GM12878 (cell line): Measurements from ENCODE around the gene FRMPD2. TPM values are rescaled to one million over a fixed set of nuclear protein-coding genes. Genes with fewer than 3 reads are reported as not detected.

Experiments
- ATAC-seq: fragments of 200-7000 bp; cut with Tn5 transposase; 3 replicates; pipeline ENCODE4 v1.9.1; 2020; ENCODE audit warnings: mild to moderate bottlenecking, moderate library complexity
- BruUV-seq: library from RNA; stranded (reverse); fragments of 400-500 nt; replicated peaks from 2 replicates; lab custom pipeline; 2021; lab: Mats Ljungman, UMichigan
- CTCF ChIA-PET: fragments of 300-600 bp; sonication (Branson Sonifier 250); formaldehyde crosslinking; extraction: SDS; loops from one replicate; lab custom pipeline; 2021; ENCODE audit warnings: inconsistent platforms; lab: Yijun Ruan, JAX
- POLR2A ChIA-PET: fragments of 350-600 bp; formaldehyde crosslinking; extraction: SDS; loops from one replicate; lab custom pipeline; 2021; ENCODE audit warnings: inconsistent platforms; lab: Charles Lee
- RAD21 ChIA-PET: fragments of 300-600 bp; sonication (Branson Sonifier 250); formaldehyde crosslinking; loops from one replicate; lab custom pipeline; 2023; ENCODE audit warnings: antibody characterized with exemption; ENCODE audit not compliant: unreplicated experiment; lab: Charles Lee
- SMC1A ChIA-PET: fragments of 300-600 bp; sonication (Branson Sonifier 250); formaldehyde crosslinking; loops from one replicate; lab custom pipeline; 2023; ENCODE audit not compliant: unreplicated experiment, uncharacterized antibody; lab: Charles Lee
- DNase-seq: peaks from one replicate; pipeline ENCODE4 v3.0.0-alpha.2; 2011; ENCODE audit warnings: low read depth, low spot score
- FAIRE-seq: peaks from 3 replicates; lab custom pipeline; 2011; peaks lifted over from hg19 to GRCh38; lab: Jason Lieb, UNC
- H2AFZ ChIP-seq: 2 replicates; pipeline ENCODE4 v1.6.0; 2011; ENCODE audit warnings: low read depth, low read length, control low read depth; ENCODE audit not compliant: control insufficient read depth
- H3K27ac ChIP-seq: 2 replicates; pipeline ENCODE4 v1.5.1; 2011; ENCODE audit warnings: control low read depth; ENCODE audit not compliant: control insufficient read depth, insufficient read depth
- H3K27me3 ChIP-seq, 2 experiments: replicated peaks in 1 of 2; 2 replicates each; pipeline versions ENCODE4 v1.6.0 to v1.6.1; 2011; ENCODE audit warnings: low read length in 1 of 2; ENCODE audit not compliant: control insufficient read depth in 2 of 2, insufficient read depth in 2 of 2
- H3K36me3 ChIP-seq, 2 experiments: 2 replicates each; pipeline ENCODE4 v1.5.1; 2011; ENCODE audit warnings: low read length in 1 of 2; ENCODE audit not compliant: control insufficient read depth in 2 of 2, insufficient read depth in 2 of 2
- H3K4me1 ChIP-seq: 2 replicates; pipeline ENCODE4 v1.6.1; 2011; ENCODE audit warnings: mild to moderate bottlenecking, low read length, moderate library complexity, mixed read lengths; ENCODE audit not compliant: control insufficient read depth, insufficient read depth
- H3K4me2 ChIP-seq: 2 replicates; pipeline ENCODE4 v1.6.0; 2011; ENCODE audit warnings: control low read depth; ENCODE audit not compliant: control insufficient read depth, insufficient read depth
- H3K4me3 ChIP-seq: fragments of 200-600 bp; sonication (generic); 2 replicates; pipeline ENCODE4 v1.5.1; 2016
- H3K79me2 ChIP-seq: 2 replicates; pipeline ENCODE4 v1.6.0; 2011; ENCODE audit warnings: low read length; ENCODE audit not compliant: control insufficient read depth, insufficient read depth
- H3K9ac ChIP-seq: 2 replicates; pipeline ENCODE4 v1.8.0; 2011; ENCODE audit warnings: low read length, control low read depth, mixed read lengths; ENCODE audit not compliant: control insufficient read depth, insufficient read depth
- H3K9me3 ChIP-seq: replicated peaks from 3 replicates; pipeline ENCODE4 v1.5.1; 2011; ENCODE audit warnings: mild to moderate bottlenecking, low read length; ENCODE audit not compliant: control insufficient read depth, insufficient read depth
- H4K20me1 ChIP-seq: 2 replicates; pipeline ENCODE4 v1.6.0; 2011; ENCODE audit not compliant: control insufficient read depth, insufficient read depth
- CBFB ChIP-seq: IDR thresholded peaks from 2 replicates; pipeline ENCODE4 v1.6.1; 2016; ENCODE audit warnings: antibody characterized with exemption, low read depth
- CBX3 ChIP-seq: fragments of 200-600 bp; sonication (generic); IDR thresholded peaks from 2 replicates; pipeline ENCODE4 v1.6.1; 2016; ENCODE audit warnings: low read depth, borderline replicate concordance
- CBX5 ChIP-seq: sonication (generic); IDR thresholded peaks from 2 replicates; pipeline ENCODE4 v1.6.1; 2016; ENCODE audit warnings: low read depth, moderate library complexity, mild to moderate bottlenecking, inconsistent platforms
- FOXM1 ChIP-seq: IDR thresholded peaks from 2 replicates; pipeline ENCODE4 v1.6.1; 2012; ENCODE audit warnings: low read depth, mild to moderate bottlenecking, inconsistent platforms, low read length, moderate library complexity
- MYB ChIP-seq: fragments of 150-350 bp; IDR thresholded peaks from 2 replicates; pipeline ENCODE4 v1.6.1; 2014; ENCODE audit warnings: mild to moderate bottlenecking, low read depth, low read length, borderline replicate concordance
- NRF1 ChIP-seq: conservative IDR thresholded peaks from 2 replicates; pipeline ENCODE4 v1.6.1; 2011; ENCODE audit warnings: mild to moderate bottlenecking, low read depth, low read length, improper control_type of control experiment
- RAD51 ChIP-seq: fragments of 450-650 bp; IDR thresholded peaks from 2 replicates; pipeline ENCODE4 v1.6.1; 2016; ENCODE audit warnings: moderate library complexity, mild to moderate bottlenecking, inconsistent platforms
- RELA ChIP-seq: fragments of 450-650 bp; IDR thresholded peaks from 2 replicates; pipeline ENCODE4 v1.8.0; 2014; ENCODE audit warnings: borderline replicate concordance; ENCODE audit not compliant: partially characterized antibody
- RUNX3 ChIP-seq: IDR thresholded peaks from 2 replicates; pipeline ENCODE4 v1.6.1; 2012; ENCODE audit warnings: low read length, inconsistent platforms
- SMARCA5 ChIP-seq: fragments of 450-650 bp; IDR thresholded peaks from 2 replicates; pipeline ENCODE4 v1.6.1; 2017; ENCODE audit warnings: mild to moderate bottlenecking
- STAT3 ChIP-seq: IDR thresholded peaks from 2 replicates; pipeline ENCODE4 v1.6.1; 2011; ENCODE audit warnings: low read depth, low read length, improper control_type of control experiment
- ZNF217 ChIP-seq: fragments of 450-650 bp; IDR thresholded peaks from 2 replicates; pipeline ENCODE4 v1.6.1; 2017; ENCODE audit warnings: antibody characterized with exemption, mild to moderate bottlenecking
- WGBS: methylation state at CpG from one replicate; pipeline ENCODE4 v1.1.6; 2016; ENCODE audit warnings: low lambda C conversion rate; ENCODE audit not compliant: insufficient replicate concordance, insufficient coverage; ENCODE audit errors: missing lambda C conversion rate; 5-methylcytosine and 5-hydroxymethylcytosine counted together
- in situ Hi-C: fragments of 300-500 bp; cut with MboI; formaldehyde crosslinking; loops from 9 replicates; pipeline ENCODE4 v1.14.3; 2018; ENCODE audit warnings: mixed read lengths
- intact Hi-C: fragments of 100-400 bp; cut with micrococcal nuclease; formaldehyde crosslinking; loops from one replicate; pipeline ENCODE4 v1.14.2; 2022; ENCODE audit not compliant: unreplicated experiment
- polyA plus RNA-seq, 11 experiments: library from polyadenylated mRNA; depleted of rRNA in 4 of 11; unstranded in 6 of 11; stranded (reverse) in 5 of 11; fragments of >200 nt; fragmentation: Nextera tagmentation in 4 of 11; fragmentation: Illumina TruSeq in 1 of 11; extraction: Ambion mirVana in 4 of 11; extraction: Trizol in 1 of 11; gene quantifications; 1 replicate in 1 of 11; 2 replicates in 10 of 11; pipeline versions ENCODE4 v1.2.1 to v1.2.3, GENCODE V29; 2011 to 2016; ENCODE audit warnings: inconsistent platforms in 2 of 11, missing spikeins in 2 of 11, low read depth in 1 of 11
- total RNA-seq, 4 experiments: library from RNA; depleted of rRNA in 3 of 4; stranded (reverse); fragments of >200 nt in 3 of 4; fragmentation: Illumina TruSeq in 1 of 4; extraction: Trizol in 1 of 4; gene quantifications; 2 replicates each; pipeline versions ENCODE4 v1.2.1 to v1.2.3, GENCODE V29; 2013 to 2021
- TF ChIP-seq, protein P1 (sequence below): IDR thresholded peaks from 2 replicates; pipeline ENCODE4 v1.6.1; 2012; ENCODE audit warnings: low read depth, low read length, improper control_type of control experiment
- TF ChIP-seq, protein P2 (sequence below): fragments of 150-350 bp; IDR thresholded peaks from 2 replicates; pipeline ENCODE4 v1.6.1; 2016; ENCODE audit warnings: low read depth, low read length
- TF ChIP-seq, protein P3 (sequence below): fragments of 450-650 bp; IDR thresholded peaks from 2 replicates; pipeline ENCODE4 v1.6.1; 2017; ENCODE audit warnings: mild to moderate bottlenecking, low read depth, inconsistent platforms; ENCODE audit not compliant: poor library complexity, severe bottlenecking
- TF ChIP-seq, protein P4 (sequence below): fragments of 450-650 bp; IDR thresholded peaks from 2 replicates; pipeline ENCODE4 v1.6.1; 2018; ENCODE audit warnings: borderline replicate concordance, mild to moderate bottlenecking; ENCODE audit not compliant: partially characterized antibody

The FRMPD2 gene
- total and polyA plus RNA-seq, 10 of the 15 experiments (the other 5 are each of a cell fraction or from before 2014, with no cell fraction given) = 0.38 to 5.7 (median 1.4) TPM

DNA sequence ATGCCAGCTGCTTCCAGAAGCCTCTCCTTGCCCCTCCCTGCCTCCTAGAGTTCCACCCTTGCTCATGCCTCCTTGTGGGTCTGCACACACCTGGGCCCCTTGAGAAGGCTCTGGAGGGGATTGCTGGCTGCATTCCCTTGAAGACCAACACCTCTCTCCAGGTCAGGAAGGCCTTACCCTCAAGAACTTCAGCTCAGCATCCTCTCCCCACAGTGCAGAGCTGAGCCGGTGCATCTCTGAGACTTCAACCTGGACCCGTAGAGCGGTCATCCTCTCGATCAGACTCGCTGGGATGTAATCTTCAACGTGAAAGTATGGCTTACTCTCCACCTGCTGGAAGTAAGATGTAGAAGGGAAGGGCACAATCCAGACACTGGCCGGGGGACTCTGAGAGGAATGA lies 62.7 kb downstream of the FRMPD2 start:
- intact Hi-C loops (no loop called here), in situ Hi-C loops (loop anchor here (10.0 kb wide), 1 partner anchor 303 kb away; no protein-coding TSS in a partner anchor)
- BruUV-seq = no TSS peak
- ChIA-PET SMC1A (interaction anchor here (0.6 kb wide), 1 partner anchor 413 kb away, joined by 3 read pairs; no protein-coding TSS in a partner anchor), CTCF (interaction anchor here (0.9 to 1.1 kb wide), 2 partner anchors 67 to 78 kb away, joined by 3 to 4 read pairs; no protein-coding TSS in a partner anchor), RAD21 (no interaction called here), POLR2A (interaction anchor here (1.1 kb wide), 1 partner anchor 23 kb away, joined by 3 read pairs; no protein-coding TSS in a partner anchor)
- no peak for DNase-seq
- no peak overlapping the region for H2AFZ ChIP-seq
- H3K4me1 ChIP-seq = no peaks in the 10 kb centered on the region
- no peak overlapping the region for H3K4me2 ChIP-seq
- no peaks in the 10 kb centered on the region for H3K27me3 ChIP-seq
- peaks cover 3% of the 10 kb centered on the region; the same call in 1 of the 3 replicates for H3K9me3 ChIP-seq
- H3K27ac ChIP-seq = no peak overlapping the region
- no peaks in the 10 kb centered on the region for H4K20me1 ChIP-seq
- H3K79me2 ChIP-seq = no peaks in the 10 kb centered on the region
- no peak overlapping the region for H3K4me3 ChIP-seq
- no peaks in the 10 kb centered on the region for H3K36me3 ChIP-seq
- H3K9ac ChIP-seq = no peak overlapping the region
- 80% methylated on average over 7 of the region's 7 CpGs for WGBS
- FAIRE-seq = no peak
- no peak for ATAC-seq
- TF ChIP-seq, protein P1, sequence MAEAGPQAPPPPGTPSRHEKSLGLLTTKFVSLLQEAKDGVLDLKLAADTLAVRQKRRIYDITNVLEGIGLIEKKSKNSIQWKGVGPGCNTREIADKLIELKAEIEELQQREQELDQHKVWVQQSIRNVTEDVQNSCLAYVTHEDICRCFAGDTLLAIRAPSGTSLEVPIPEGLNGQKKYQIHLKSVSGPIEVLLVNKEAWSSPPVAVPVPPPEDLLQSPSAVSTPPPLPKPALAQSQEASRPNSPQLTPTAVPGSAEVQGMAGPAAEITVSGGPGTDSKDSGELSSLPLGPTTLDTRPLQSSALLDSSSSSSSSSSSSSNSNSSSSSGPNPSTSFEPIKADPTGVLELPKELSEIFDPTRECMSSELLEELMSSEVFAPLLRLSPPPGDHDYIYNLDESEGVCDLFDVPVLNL = no peak
- TF ChIP-seq STAT3 (no peak), CBFB (no peak), CBX3 (no peak), RAD51 (no peak), SMARCA5 (no peak), MYB (no peak), ZNF217 (no peak), NRF1 (no peak), RUNX3 (no peak), RELA (no peak), CBX5 (no peak), FOXM1 (no peak)
- TF ChIP-seq, protein P2, sequence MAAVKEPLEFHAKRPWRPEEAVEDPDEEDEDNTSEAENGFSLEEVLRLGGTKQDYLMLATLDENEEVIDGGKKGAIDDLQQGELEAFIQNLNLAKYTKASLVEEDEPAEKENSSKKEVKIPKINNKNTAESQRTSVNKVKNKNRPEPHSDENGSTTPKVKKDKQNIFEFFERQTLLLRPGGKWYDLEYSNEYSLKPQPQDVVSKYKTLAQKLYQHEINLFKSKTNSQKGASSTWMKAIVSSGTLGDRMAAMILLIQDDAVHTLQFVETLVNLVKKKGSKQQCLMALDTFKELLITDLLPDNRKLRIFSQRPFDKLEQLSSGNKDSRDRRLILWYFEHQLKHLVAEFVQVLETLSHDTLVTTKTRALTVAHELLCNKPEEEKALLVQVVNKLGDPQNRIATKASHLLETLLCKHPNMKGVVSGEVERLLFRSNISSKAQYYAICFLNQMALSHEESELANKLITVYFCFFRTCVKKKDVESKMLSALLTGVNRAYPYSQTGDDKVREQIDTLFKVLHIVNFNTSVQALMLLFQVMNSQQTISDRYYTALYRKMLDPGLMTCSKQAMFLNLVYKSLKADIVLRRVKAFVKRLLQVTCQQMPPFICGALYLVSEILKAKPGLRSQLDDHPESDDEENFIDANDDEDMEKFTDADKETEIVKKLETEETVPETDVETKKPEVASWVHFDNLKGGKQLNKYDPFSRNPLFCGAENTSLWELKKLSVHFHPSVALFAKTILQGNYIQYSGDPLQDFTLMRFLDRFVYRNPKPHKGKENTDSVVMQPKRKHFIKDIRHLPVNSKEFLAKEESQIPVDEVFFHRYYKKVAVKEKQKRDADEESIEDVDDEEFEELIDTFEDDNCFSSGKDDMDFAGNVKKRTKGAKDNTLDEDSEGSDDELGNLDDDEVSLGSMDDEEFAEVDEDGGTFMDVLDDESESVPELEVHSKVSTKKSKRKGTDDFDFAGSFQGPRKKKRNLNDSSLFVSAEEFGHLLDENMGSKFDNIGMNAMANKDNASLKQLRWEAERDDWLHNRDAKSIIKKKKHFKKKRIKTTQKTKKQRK = no peak
- TF ChIP-seq, protein P3, sequence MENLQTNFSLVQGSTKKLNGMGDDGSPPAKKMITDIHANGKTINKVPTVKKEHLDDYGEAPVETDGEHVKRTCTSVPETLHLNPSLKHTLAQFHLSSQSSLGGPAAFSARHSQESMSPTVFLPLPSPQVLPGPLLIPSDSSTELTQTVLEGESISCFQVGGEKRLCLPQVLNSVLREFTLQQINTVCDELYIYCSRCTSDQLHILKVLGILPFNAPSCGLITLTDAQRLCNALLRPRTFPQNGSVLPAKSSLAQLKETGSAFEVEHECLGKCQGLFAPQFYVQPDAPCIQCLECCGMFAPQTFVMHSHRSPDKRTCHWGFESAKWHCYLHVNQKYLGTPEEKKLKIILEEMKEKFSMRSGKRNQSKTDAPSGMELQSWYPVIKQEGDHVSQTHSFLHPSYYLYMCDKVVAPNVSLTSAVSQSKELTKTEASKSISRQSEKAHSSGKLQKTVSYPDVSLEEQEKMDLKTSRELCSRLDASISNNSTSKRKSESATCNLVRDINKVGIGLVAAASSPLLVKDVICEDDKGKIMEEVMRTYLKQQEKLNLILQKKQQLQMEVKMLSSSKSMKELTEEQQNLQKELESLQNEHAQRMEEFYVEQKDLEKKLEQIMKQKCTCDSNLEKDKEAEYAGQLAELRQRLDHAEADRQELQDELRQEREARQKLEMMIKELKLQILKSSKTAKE = no peak
- TF ChIP-seq, protein P4, sequence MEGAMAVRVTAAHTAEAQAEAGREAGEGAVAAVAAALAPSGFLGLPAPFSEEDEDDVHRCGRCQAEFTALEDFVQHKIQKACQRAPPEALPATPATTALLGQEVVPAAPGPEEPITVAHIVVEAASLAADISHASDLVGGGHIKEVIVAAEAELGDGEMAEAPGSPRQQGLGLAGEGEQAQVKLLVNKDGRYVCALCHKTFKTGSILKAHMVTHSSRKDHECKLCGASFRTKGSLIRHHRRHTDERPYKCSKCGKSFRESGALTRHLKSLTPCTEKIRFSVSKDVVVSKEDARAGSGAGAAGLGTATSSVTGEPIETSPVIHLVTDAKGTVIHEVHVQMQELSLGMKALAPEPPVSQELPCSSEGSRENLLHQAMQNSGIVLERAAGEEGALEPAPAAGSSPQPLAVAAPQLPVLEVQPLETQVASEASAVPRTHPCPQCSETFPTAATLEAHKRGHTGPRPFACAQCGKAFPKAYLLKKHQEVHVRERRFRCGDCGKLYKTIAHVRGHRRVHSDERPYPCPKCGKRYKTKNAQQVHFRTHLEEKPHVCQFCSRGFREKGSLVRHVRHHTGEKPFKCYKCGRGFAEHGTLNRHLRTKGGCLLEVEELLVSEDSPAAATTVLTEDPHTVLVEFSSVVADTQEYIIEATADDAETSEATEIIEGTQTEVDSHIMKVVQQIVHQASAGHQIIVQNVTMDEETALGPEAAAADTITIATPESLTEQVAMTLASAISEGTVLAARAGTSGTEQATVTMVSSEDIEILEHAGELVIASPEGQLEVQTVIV = no peak
